ENCODE measurements around the gene EEA1. TPM values are rescaled to one million over a fixed set of nuclear protein-coding genes. Genes with fewer than 3 reads are reported as not detected.

EEA1 gene
- total RNA-seq, 2 experiments from 2014 or later = 10.5 to 11.1 TPM

GRCh38 chr12:92786045-92786444, 143.1 kb downstream of the EEA1 start:
- intact Hi-C loops (cut with DNase I, micrococcal nuclease) = loop anchor here (2.0 to 10.0 kb wide), 8 partner anchors 141 to 1401 kb away; partner anchors contain the start of gene EEA1 (in 1 of the 2)
- Mint-ChIP-seq H3K27me3 (no peaks in the 10 kb centered on the region), H3K9me3 (no peaks in the 10 kb centered on the region), H3K36me3 (ENCODE audit: low read depth) (peaks cover 45% of the 10 kb centered on the region), H3K4me1 (ENCODE audit: low read depth) (no peaks in the 10 kb centered on the region), H3K27ac (no peak overlapping the region), H3K4me3 (no peak overlapping the region)
- ATAC-seq (ENCODE audit: poor library complexity) (no peak), DNase-seq (no peak)
- no peak overlapping the region for H3K27ac ChIP-seq (ENCODE audit: low read depth in 1 of 2, low read length in 2 of 2)
- H3K4me3 ChIP-seq (ENCODE audit: low read length) = no peak overlapping the region
- ChIA-PET POLR2A (interaction anchor here (0.6 to 1.2 kb wide), 3 partner anchors 11 to 711 kb away, joined by 3 read pairs; no protein-coding TSS in a partner anchor), CTCF (interaction anchor here (0.7 to 1.7 kb wide), 4 partner anchors 10 to 682 kb away, joined by 3 to 5 read pairs (median 4); no protein-coding TSS in a partner anchor)
- no peaks in the 10 kb centered on the region for H3K27me3 ChIP-seq (ENCODE audit: control insufficient read depth in 1 of 2, insufficient read depth in 2 of 2, low read length in 2 of 2)
- TF ChIP-seq, protein P1, sequence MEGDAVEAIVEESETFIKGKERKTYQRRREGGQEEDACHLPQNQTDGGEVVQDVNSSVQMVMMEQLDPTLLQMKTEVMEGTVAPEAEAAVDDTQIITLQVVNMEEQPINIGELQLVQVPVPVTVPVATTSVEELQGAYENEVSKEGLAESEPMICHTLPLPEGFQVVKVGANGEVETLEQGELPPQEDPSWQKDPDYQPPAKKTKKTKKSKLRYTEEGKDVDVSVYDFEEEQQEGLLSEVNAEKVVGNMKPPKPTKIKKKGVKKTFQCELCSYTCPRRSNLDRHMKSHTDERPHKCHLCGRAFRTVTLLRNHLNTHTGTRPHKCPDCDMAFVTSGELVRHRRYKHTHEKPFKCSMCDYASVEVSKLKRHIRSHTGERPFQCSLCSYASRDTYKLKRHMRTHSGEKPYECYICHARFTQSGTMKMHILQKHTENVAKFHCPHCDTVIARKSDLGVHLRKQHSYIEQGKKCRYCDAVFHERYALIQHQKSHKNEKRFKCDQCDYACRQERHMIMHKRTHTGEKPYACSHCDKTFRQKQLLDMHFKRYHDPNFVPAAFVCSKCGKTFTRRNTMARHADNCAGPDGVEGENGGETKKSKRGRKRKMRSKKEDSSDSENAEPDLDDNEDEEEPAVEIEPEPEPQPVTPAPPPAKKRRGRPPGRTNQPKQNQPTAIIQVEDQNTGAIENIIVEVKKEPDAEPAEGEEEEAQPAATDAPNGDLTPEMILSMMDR (IDR thresholded peaks at IDR 0.05) = no peak
- H3K4me1 ChIP-seq (ENCODE audit: insufficient read depth, low read length) = no peaks in the 10 kb centered on the region
- H3K9me3 ChIP-seq (ENCODE audit: control insufficient read depth in 1 of 2, insufficient read depth in 1 of 2, low read length in 2 of 2) = no peaks in the 10 kb centered on the region
- peaks cover 14% of the 10 kb centered on the region for H3K36me3 ChIP-seq (ENCODE audit: insufficient read depth, low read length)

GRCh38 chr12:92785563-92785950, 143.5 kb downstream of the EEA1 start:
- CTCF ChIA-PET = interaction anchor here (0.7 to 1.7 kb wide), 4 partner anchors 10 to 682 kb away, joined by 3 to 5 read pairs (median 4); no protein-coding TSS in a partner anchor
- POLR2A ChIA-PET = interaction anchor here (0.6 to 1.2 kb wide), 3 partner anchors 11 to 711 kb away, joined by 3 read pairs; no protein-coding TSS in a partner anchor
- no peaks in the 10 kb centered on the region for H3K27me3 ChIP-seq (ENCODE audit: control insufficient read depth in 1 of 2, insufficient read depth in 2 of 2, low read length in 2 of 2)
- intact Hi-C loops (cut with DNase I, micrococcal nuclease) = loop anchor here (1.0 to 10.0 kb wide), 9 partner anchors 142 to 1401 kb away; partner anchors contain the start of gene EEA1 (in 1 of the 2)
- no peaks in the 10 kb centered on the region for H3K9me3 ChIP-seq (ENCODE audit: control insufficient read depth in 1 of 2, insufficient read depth in 1 of 2, low read length in 2 of 2)
- H3K36me3 ChIP-seq (ENCODE audit: insufficient read depth, low read length) = peaks cover 16% of the 10 kb centered on the region
- H3K9me3 Mint-ChIP-seq = no peaks in the 10 kb centered on the region
- H3K4me1 ChIP-seq (ENCODE audit: insufficient read depth, low read length) = no peaks in the 10 kb centered on the region
- no peak overlapping the region for H3K27ac ChIP-seq (ENCODE audit: low read depth in 1 of 2, low read length in 2 of 2)
- TF ChIP-seq, protein P1 (IDR thresholded peaks at IDR 0.05) = no peak
- H3K36me3 Mint-ChIP-seq (ENCODE audit: low read depth) = peaks cover 45% of the 10 kb centered on the region
- no peak for ATAC-seq (ENCODE audit: poor library complexity)
- H3K4me3 ChIP-seq (ENCODE audit: low read length) = no peak overlapping the region
- no peaks in the 10 kb centered on the region for H3K4me1 Mint-ChIP-seq (ENCODE audit: low read depth)
- no peak overlapping the region for H3K27ac Mint-ChIP-seq
- DNase-seq = no peak
- H3K4me3 Mint-ChIP-seq = no peak overlapping the region
- no peaks in the 10 kb centered on the region for H3K27me3 Mint-ChIP-seq

- TF ChIP-seq, protein P1 (IDR thresholded peaks at IDR 0.05) = peak; percentile 49
- peak in 9 of 14 experiments; percentile 2 to 79 (median 15) for DNase-seq
- no peaks in the 10 kb centered on the region for H3K9me3 ChIP-seq (ENCODE audit: control insufficient read depth in 1 of 2, insufficient read depth in 1 of 2, low read length in 2 of 2)
- intact Hi-C loops (cut with DNase I, micrococcal nuclease) = loop anchor here (1.0 to 10.0 kb wide), 9 partner anchors 142 to 1400 kb away; partner anchors contain the start of gene EEA1 (in 1 of the 2)
- ChIA-PET CTCF (interaction anchor here (0.6 to 1.7 kb wide), 6 partner anchors 11 to 683 kb away, joined by 3 to 5 read pairs (median 4); no protein-coding TSS in a partner anchor), POLR2A (interaction anchor here (0.6 to 1.2 kb wide), 4 partner anchors 10 to 712 kb away, joined by 3 read pairs; partner anchors contain the start of gene EEA1)
- H3K36me3 ChIP-seq (ENCODE audit: insufficient read depth, low read length) = peaks cover 20% of the 10 kb centered on the region
- Mint-ChIP-seq H3K27ac (no peak overlapping the region), H3K4me3 (no peak overlapping the region), H3K4me1 (ENCODE audit: low read depth) (no peaks in the 10 kb centered on the region), H3K36me3 (ENCODE audit: low read depth) (peaks cover 40% of the 10 kb centered on the region), H3K27me3 (no peaks in the 10 kb centered on the region), H3K9me3 (no peaks in the 10 kb centered on the region)
- no peak overlapping the region for H3K27ac ChIP-seq (ENCODE audit: low read depth in 1 of 2, low read length in 2 of 2)
- peak; percentile 100 for ATAC-seq (ENCODE audit: poor library complexity)
- H3K4me3 ChIP-seq (ENCODE audit: low read length) = no peak overlapping the region
- no peaks in the 10 kb centered on the region for H3K27me3 ChIP-seq (ENCODE audit: control insufficient read depth in 1 of 2, insufficient read depth in 2 of 2, low read length in 2 of 2)
- H3K4me1 ChIP-seq (ENCODE audit: insufficient read depth, low read length) = no peaks in the 10 kb centered on the region
Observed at GRCh38 chr12:92784797-92785562, 144.1 kb downstream of the EEA1 start.
